ENCODE data around the gene NCOA7.
"Not testable (repeated sequence)": the region's sequence is repeated elsewhere in the genome, so short reads cannot be mapped to it uniquely, and the experiment has no call there.

Gene NCOA7

DNA sequence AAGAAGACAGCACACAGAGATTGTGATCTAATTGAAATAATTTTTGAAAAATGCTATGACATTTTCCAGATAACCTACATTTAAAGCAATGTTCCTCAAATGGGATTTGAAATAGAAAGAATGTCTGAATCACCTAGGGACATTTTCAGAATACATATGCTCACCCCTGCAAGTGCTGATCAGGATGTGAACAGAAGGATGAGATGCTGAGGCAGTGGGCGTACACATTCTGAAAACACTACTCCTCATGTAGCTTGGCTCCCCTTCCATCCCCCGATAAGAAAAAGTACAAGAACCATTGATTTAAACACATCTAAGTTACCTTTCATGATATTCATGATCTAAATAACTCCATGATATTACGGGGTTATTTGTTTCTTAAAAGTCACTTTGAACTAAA is 136.0 kb downstream of the NCOA7 start:
- DNase-seq (ENCODE audit: low read depth), result no peak
- TF ChIP-seq, protein P1, sequence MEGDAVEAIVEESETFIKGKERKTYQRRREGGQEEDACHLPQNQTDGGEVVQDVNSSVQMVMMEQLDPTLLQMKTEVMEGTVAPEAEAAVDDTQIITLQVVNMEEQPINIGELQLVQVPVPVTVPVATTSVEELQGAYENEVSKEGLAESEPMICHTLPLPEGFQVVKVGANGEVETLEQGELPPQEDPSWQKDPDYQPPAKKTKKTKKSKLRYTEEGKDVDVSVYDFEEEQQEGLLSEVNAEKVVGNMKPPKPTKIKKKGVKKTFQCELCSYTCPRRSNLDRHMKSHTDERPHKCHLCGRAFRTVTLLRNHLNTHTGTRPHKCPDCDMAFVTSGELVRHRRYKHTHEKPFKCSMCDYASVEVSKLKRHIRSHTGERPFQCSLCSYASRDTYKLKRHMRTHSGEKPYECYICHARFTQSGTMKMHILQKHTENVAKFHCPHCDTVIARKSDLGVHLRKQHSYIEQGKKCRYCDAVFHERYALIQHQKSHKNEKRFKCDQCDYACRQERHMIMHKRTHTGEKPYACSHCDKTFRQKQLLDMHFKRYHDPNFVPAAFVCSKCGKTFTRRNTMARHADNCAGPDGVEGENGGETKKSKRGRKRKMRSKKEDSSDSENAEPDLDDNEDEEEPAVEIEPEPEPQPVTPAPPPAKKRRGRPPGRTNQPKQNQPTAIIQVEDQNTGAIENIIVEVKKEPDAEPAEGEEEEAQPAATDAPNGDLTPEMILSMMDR (conservative IDR thresholded peaks at IDR 0.05; ENCODE audit: low read depth, low read length), result no peak
- no peak overlapping the region for H3K4me3 ChIP-seq (ENCODE audit: low read length)

DNA sequence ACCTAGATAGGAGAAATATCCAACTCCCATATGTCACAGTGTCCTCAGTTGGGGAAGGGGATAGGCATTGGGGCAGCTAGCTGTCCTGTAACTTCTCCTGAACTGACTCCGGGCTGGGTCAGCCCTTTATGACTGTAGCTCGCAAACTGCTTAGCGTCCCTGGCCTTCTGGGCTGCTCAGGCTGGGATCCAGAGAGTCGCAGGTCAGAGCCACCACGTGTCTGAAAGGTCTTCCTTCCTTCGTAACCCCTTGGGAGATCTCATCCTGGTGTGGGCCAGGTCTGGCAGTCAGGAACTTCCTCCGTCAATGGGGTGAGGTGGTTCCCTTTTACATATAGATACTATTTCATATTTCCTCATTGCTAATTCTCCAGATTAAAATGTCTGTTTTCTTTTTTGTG is 137.0 kb downstream of the NCOA7 start:
- no peak for DNase-seq (ENCODE audit: low read depth)
- TF ChIP-seq, protein P1 (conservative IDR thresholded peaks at IDR 0.05; ENCODE audit: low read depth, low read length), result no peak

DNA sequence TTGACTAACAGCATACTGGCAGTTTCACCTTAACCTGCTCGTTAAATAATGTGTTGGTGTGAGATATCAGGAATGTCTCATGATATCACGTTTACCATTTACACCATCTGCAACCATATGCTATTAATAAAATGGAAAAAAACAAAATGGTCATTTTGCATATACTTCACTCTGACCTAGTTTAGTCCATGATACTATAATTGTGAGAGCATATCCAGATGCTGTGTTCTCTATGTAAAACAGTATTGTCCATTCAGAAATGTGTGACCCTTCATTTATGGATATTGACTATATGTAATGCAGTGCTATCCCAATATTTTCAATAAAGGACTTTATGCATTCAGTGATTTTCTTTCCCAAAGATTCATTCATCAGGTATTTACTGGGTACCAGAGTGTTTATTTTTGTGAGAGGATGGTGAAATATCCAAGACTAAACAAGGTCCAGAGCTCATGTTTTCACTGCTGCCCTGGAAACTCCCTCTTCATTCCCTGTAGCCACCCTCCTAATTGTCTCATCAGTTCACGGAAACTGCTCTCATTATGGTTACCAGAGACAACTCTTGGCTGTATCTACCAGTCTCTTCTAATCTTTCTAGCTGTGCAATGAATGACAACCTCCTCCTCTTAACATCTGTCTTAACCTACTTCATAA is 140.1 kb downstream of the NCOA7 start:
- TF ChIP-seq, protein P1 (conservative IDR thresholded peaks at IDR 0.05; ENCODE audit: low read depth, low read length), result no peak
- no peak overlapping the region for H3K4me3 ChIP-seq (ENCODE audit: low read length)
- DNase-seq (ENCODE audit: low read depth), result no peak

More for the DNA sequence above, 137.0 kb downstream of the NCOA7 start:
- no peak overlapping the region for H3K4me3 ChIP-seq (ENCODE audit: low read length)

DNA sequence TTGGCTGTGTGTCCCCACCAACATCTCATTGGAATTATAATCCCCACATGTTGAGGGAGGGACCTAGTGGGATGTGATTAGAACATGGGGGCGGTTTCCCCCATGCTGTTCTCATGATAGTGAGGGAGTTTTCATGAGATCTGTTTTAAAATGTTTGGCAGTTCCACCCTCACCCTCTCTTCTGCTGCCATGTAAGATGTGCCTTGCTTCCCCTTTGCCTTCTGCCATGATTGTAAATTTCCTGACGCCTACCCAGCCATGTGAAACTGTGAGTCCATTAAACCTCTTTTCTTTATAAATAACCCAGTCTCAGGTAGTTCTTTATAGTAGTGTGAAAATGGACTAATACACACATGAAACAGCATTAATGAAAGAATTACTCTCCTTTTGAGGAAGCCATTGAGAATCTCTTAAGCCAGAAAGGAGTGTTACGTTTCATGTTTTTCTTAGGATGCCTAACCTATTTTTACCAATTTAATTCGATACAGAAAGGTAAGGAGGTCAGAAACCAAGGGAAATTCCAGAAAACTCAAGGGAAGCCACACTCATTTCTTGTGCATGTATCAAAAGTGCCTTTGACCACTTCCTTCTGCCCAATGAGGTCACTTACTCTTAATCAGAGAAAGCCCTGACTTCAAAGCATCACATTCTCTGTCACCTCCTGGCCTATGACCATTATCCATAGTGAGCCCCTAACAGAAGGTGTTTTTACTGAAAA is 141.1 kb downstream of the NCOA7 start:
- TF ChIP-seq, protein P1 (conservative IDR thresholded peaks at IDR 0.05; ENCODE audit: low read depth, low read length), result no peak
- DNase-seq (ENCODE audit: low read depth), result no peak
- H3K4me3 ChIP-seq (ENCODE audit: low read length), result no peak overlapping the region

DNA sequence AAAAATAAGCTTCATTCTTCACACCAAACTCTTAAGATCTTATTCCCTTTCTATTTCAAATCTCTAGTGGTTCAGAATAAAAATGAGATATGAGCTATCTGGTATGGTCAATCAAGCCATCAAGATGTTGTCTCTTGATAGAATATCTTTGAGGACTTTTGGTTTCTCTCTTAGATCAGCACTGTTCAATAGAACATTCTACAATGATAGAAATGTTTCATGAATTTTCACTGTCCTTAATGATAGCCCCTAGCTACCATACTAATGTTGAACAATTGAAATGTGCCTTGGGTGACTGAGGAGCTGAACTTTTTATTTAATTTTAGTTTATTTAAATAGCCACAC is 141.7 kb downstream of the NCOA7 start:
- H3K4me3 ChIP-seq (ENCODE audit: low read length), result no peak overlapping the region
- no peak for DNase-seq (ENCODE audit: low read depth)
- TF ChIP-seq, protein P1 (conservative IDR thresholded peaks at IDR 0.05; ENCODE audit: low read depth, low read length), result no peak

DNA sequence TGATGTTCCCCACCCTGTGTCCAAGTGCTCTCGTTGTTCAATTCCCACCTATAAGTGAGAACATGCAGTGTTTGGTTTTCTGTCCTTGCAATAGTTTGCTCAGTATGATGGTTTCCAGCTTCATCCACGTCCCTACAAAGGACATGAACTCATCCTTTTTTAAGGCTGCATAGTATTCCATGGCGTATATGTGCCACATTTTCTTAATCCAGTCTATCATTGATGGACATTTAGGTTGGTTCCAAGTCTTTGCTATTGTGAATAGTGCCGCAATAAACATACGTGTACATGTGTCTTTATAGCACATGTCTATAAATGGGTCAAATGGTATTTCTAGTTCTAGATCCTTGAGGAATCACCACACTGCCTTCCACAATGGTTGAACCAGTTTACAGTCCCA is 144.8 kb downstream of the NCOA7 start:
- not testable (repeated sequence) for H3K4me3 ChIP-seq (ENCODE audit: low read length); DNase-seq (ENCODE audit: low read depth)

DNA sequence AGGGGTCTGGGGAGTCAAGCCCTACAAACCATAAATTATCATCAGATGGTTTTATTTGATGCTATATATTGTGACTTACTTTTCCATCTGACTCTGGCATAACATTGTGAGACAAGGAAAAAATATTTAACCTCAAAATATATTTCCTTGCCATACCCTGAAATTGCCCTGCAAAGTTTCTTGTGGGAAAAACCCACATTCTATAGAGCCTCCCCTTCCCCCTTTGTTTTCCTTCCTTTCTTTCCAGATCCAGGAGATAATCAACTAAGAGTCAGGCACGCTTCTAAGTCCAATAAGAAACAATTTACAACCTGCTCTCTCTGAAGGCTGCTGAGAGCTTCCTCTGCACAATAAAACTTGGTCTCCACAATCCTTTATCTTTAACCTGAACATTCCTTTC is 148.3 kb downstream of the NCOA7 start:
- TF ChIP-seq, protein P1 (conservative IDR thresholded peaks at IDR 0.05; ENCODE audit: low read depth, low read length), result no peak
- no peak overlapping the region for H3K4me3 ChIP-seq (ENCODE audit: low read length)
- no peak for DNase-seq (ENCODE audit: low read depth)

Data from retinal pigment epithelial cell (primary cell).